Memory B cell (primary cell): Measurements from ENCODE around the gene ABI3BP.

Experiments used
- ATAC-seq: fragments of 150-1000 bp; cut with Tn5 transposase; 2 replicates; pipeline ENCODE4 v1.10.0; 2021; ENCODE audit warnings: low read depth, mild to moderate bottlenecking, moderate library complexity
- DNase-seq, 2 donors: peaks; one replicate each; pipeline ENCODE4 v3.0.0; 2022; ENCODE audit warnings: low spot score in 2 of 2
- H3K27ac Mint-ChIP-seq: one replicate; pipeline ENCODE4 v1.8.0; 2022; ENCODE audit warnings: mild to moderate bottlenecking, moderate library complexity, mixed read lengths
- H3K27me3 Mint-ChIP-seq: one replicate; pipeline ENCODE4 v1.8.0; 2022; ENCODE audit warnings: mixed read lengths
- H3K36me3 Mint-ChIP-seq: one replicate; pipeline ENCODE4 v1.8.0; 2022; ENCODE audit warnings: mild to moderate bottlenecking, mixed read lengths
- H3K4me1 Mint-ChIP-seq: one replicate; pipeline ENCODE4 v1.8.0; 2022; ENCODE audit warnings: mixed read lengths
- H3K4me3 Mint-ChIP-seq: one replicate; pipeline ENCODE4 v1.8.0; 2022; ENCODE audit warnings: mild to moderate bottlenecking, moderate library complexity, mixed read lengths
- H3K9me3 Mint-ChIP-seq: one replicate; pipeline ENCODE4 v1.8.0; 2022; ENCODE audit warnings: mixed read lengths

The ABI3BP gene

DNA sequence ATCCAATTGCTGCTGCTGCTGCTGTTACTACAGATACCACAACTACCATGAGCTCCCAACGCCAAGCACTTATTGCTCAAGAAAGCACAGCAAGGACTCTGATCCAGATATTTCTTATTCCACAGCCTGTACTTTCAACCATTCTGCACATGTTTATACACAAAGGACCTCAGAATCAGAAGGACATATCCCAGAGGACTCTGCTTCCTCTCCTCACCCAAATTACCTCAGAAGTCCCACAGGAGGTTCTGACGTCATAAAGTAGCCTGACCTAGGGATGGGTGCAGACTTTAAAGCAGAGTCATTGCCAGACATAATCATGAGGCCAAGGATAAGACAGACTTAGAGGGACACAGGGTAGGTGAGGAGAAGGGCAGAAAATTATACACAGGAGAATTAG, 115.9 kb downstream of the ABI3BP start:
- H3K36me3 Mint-ChIP-seq, result no peaks in the 10 kb centered on the region
- H3K9me3 Mint-ChIP-seq, result no peaks in the 10 kb centered on the region
- H3K4me3 Mint-ChIP-seq, result no peak overlapping the region
- no peaks in the 10 kb centered on the region for H3K4me1 Mint-ChIP-seq
- no peak for DNase-seq
- H3K27me3 Mint-ChIP-seq, result no peaks in the 10 kb centered on the region
- ATAC-seq, result no peak
- no peak overlapping the region for H3K27ac Mint-ChIP-seq

GRCh38 chr3:100875239-100875638, 118.0 kb downstream of the ABI3BP start:
- Mint-ChIP-seq H3K4me3 (no peak overlapping the region), H3K27ac (no peak overlapping the region)

DNA sequence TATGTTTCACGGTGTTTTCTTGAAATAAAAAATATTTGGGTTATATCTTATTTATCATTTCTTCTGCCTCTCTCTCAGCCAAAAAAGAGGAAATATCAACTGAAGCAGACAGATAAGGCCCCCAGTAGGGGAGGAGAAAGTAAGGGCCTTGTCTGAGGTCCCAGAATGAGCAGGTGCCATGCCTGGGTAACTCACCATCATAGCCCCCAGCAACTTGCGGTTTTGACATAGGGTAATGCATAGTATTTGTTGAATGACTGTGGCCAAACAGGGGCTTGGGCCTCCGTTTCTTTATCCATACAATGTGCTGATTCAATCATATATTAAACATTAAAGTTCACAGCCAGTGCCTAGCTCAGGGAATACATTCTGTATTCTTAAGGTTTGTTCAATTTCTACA, 119.6 kb downstream of the ABI3BP start:
- no peak for ATAC-seq
- Mint-ChIP-seq H3K27me3 (peaks cover 9% of the 10 kb centered on the region), H3K4me3 (no peak overlapping the region), H3K4me1 (no peaks in the 10 kb centered on the region), H3K27ac (no peak overlapping the region), H3K36me3 (no peaks in the 10 kb centered on the region), H3K9me3 (no peaks in the 10 kb centered on the region)
- DNase-seq, result no peak

More at GRCh38 chr3:100875239-100875638, 118.0 kb downstream of the ABI3BP start:
- ATAC-seq (no peak), DNase-seq (no peak)
- Mint-ChIP-seq H3K9me3 (no peaks in the 10 kb centered on the region), H3K36me3 (no peaks in the 10 kb centered on the region), H3K4me1 (no peaks in the 10 kb centered on the region), H3K27me3 (peaks cover 3% of the 10 kb centered on the region)

GRCh38 chr3:100871306-100871705, 121.9 kb downstream of the ABI3BP start:
- no peak overlapping the region for H3K27ac Mint-ChIP-seq

GRCh38 chr3:100869787-100870186, 123.4 kb downstream of the ABI3BP start:
- Mint-ChIP-seq H3K36me3 (no peaks in the 10 kb centered on the region), H3K27me3 (peaks cover 9% of the 10 kb centered on the region), H3K4me1 (no peaks in the 10 kb centered on the region), H3K4me3 (no peak overlapping the region), H3K27ac (no peak overlapping the region), H3K9me3 (no peaks in the 10 kb centered on the region)
- DNase-seq (no peak), ATAC-seq (no peak)

More at GRCh38 chr3:100871306-100871705, 121.9 kb downstream of the ABI3BP start:
- no peaks in the 10 kb centered on the region for H3K36me3 Mint-ChIP-seq
- ATAC-seq, result no peak
- H3K4me1 Mint-ChIP-seq, result no peaks in the 10 kb centered on the region
- no peaks in the 10 kb centered on the region for H3K9me3 Mint-ChIP-seq
- peaks cover 9% of the 10 kb centered on the region for H3K27me3 Mint-ChIP-seq
- H3K4me3 Mint-ChIP-seq, result no peak overlapping the region
- DNase-seq, result no peak

DNA sequence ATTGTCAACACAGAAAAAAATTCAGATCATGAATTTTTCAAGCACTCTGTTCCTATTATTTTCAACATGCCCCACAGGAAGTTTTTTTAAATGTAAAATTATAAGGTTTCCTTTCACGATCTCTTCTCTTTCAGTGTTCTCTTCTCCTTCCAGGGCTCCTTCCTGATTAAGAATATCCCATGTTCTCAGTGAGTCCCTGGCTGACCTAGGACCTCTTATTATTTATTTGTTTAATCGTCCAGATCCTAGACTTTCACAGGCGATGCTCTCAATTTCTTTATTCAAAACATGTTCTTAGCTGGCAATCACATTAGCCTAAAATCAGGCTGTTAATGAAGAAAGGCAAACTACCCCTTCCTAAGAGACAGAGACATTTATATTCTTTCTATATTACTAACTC, 124.3 kb downstream of the ABI3BP start:
- no peaks in the 10 kb centered on the region for H3K9me3 Mint-ChIP-seq
- no peak overlapping the region for H3K4me3 Mint-ChIP-seq
- H3K36me3 Mint-ChIP-seq, result no peaks in the 10 kb centered on the region

DNA sequence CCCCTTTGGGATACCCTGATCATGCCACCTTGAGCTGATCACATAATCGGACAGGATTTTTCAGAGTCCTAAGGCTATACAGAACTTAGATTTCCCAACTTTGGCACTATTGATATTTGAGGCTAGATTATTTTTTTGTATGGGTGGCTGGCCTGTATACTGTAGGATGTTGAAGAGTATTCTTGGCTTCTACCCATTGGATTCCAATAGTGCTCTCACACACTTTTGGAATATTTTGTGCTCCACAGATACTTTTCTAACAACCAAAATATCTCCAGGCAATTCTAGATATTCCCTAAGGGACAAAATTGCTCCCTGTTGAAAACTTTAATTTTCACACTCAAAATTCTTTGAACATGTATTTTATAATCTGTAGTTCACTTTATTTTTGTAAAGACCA, 125.1 kb downstream of the ABI3BP start:
- Mint-ChIP-seq H3K9me3 (no peaks in the 10 kb centered on the region), H3K36me3 (no peaks in the 10 kb centered on the region), H3K4me1 (peaks cover 2% of the 10 kb centered on the region), H3K27ac (no peak overlapping the region), H3K27me3 (peaks cover 9% of the 10 kb centered on the region), H3K4me3 (no peak overlapping the region)
- ATAC-seq (no peak), DNase-seq (no peak)

More for the DNA sequence above, 124.3 kb downstream of the ABI3BP start:
- H3K4me1 Mint-ChIP-seq, result peaks cover 2% of the 10 kb centered on the region
- no peak for ATAC-seq
- no peak overlapping the region for H3K27ac Mint-ChIP-seq
- DNase-seq, result no peak
- peaks cover 9% of the 10 kb centered on the region for H3K27me3 Mint-ChIP-seq

DNA sequence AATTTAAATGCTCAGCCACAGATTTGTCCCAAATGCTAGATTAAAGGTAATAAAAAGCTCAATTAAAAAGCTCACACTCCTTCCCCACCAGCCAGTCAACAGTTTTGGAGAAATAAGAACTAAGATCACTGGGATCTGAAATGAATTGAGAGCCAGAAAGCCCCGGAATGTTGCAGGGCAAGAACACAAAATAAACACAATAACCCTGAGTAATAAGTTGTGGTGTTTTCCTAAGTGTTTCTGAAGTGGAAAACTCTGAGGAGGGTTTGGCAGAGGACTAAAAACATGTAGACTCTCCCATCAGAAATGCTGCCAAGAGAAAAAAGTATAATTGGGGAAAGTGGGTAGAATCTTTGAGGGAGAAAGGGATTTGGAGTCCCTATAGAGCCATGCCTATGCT, 127.8 kb downstream of the ABI3BP start:
- ATAC-seq (no peak), DNase-seq (no peak)
- H3K27ac Mint-ChIP-seq, result no peak overlapping the region
- no peak overlapping the region for H3K4me3 Mint-ChIP-seq
- no peaks in the 10 kb centered on the region for H3K9me3 Mint-ChIP-seq
- no peaks in the 10 kb centered on the region for H3K36me3 Mint-ChIP-seq
- peaks cover 2% of the 10 kb centered on the region for H3K4me1 Mint-ChIP-seq
- peaks cover 7% of the 10 kb centered on the region for H3K27me3 Mint-ChIP-seq

DNA sequence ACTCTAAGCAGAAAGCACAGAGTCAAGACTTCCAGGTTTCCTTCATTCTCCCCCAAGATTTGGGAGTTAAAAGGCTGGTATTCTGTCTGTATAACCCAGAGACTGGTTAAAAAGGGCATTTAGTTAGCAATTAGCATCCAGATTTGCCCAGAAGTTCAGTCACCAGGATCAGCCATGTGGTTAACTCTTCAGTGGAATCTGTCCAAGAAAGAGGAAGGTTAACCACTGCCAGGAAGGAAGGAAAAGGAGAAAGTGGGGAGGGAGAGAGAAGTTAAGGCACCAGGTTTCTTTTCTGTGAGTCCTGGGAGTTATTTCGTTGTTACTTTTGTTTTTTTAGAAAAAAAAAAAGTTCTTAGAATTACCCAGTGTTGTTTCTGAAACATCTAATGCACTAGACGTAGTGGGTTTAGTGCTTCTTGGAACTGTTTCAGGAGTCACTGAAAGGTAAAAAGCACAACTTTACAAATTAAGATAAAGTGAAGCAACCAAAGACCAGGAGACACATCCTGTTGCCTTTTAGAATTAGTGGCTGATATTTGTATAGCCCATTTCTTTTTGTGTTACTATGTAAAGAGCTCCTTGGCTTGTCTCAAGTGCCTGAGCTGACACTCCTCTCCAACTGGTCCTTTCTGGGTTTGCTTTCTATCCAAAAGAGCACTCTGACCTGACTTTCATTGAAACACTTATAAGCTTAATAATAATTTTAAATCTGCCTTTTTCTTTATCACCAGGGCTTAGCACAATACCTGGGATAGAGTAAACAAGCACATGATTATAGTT, 128.6 kb downstream of the ABI3BP start:
- Mint-ChIP-seq H3K27ac (no peak overlapping the region), H3K4me1 (peaks cover 2% of the 10 kb centered on the region), H3K4me3 (no peak overlapping the region), H3K9me3 (no peaks in the 10 kb centered on the region), H3K27me3 (peaks cover 2% of the 10 kb centered on the region), H3K36me3 (no peaks in the 10 kb centered on the region)
- ATAC-seq, result no peak
- DNase-seq, result no peak

- H3K36me3 Mint-ChIP-seq, result no peaks in the 10 kb centered on the region
- no peak overlapping the region for H3K27ac Mint-ChIP-seq
Measured at GRCh38 chr3:100857863-100858262, 135.4 kb downstream of the ABI3BP start.

DNA sequence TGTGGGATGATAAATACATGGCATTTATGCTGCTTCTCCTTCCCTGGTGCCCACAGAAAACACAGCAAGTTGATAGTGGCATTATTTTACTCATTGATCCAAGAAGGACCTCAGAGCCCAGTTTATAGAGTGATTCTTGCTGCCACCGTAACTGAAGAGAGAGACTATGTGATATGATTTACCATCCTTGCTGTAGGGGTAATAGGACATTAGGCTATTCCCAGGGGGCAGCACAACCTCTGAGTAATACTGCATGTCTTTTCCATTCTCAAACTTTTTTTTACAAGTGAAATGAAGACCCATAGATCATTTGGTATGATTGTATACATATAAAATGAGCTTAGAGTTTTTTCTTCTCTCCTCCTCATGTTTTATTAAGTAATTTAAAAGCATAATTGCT, 136.4 kb downstream of the ABI3BP start:
- Mint-ChIP-seq H3K4me1 (no peaks in the 10 kb centered on the region), H3K4me3 (no peak overlapping the region), H3K36me3 (no peaks in the 10 kb centered on the region), H3K9me3 (no peaks in the 10 kb centered on the region), H3K27ac (no peak overlapping the region), H3K27me3 (no peaks in the 10 kb centered on the region)
- DNase-seq (no peak), ATAC-seq (no peak)

More at GRCh38 chr3:100857863-100858262, 135.4 kb downstream of the ABI3BP start:
- Mint-ChIP-seq H3K4me1 (no peaks in the 10 kb centered on the region), H3K4me3 (no peak overlapping the region), H3K27me3 (no peaks in the 10 kb centered on the region), H3K9me3 (no peaks in the 10 kb centered on the region)
- DNase-seq (no peak), ATAC-seq (no peak)

GRCh38 chr3:100852840-100853239, 140.4 kb downstream of the ABI3BP start:
- no peaks in the 10 kb centered on the region for H3K36me3 Mint-ChIP-seq
- no peak overlapping the region for H3K4me3 Mint-ChIP-seq
- DNase-seq (no peak), ATAC-seq (no peak)
- H3K9me3 Mint-ChIP-seq, result no peaks in the 10 kb centered on the region
- H3K27me3 Mint-ChIP-seq, result no peaks in the 10 kb centered on the region
- H3K4me1 Mint-ChIP-seq, result no peaks in the 10 kb centered on the region
- no peak overlapping the region for H3K27ac Mint-ChIP-seq

DNA sequence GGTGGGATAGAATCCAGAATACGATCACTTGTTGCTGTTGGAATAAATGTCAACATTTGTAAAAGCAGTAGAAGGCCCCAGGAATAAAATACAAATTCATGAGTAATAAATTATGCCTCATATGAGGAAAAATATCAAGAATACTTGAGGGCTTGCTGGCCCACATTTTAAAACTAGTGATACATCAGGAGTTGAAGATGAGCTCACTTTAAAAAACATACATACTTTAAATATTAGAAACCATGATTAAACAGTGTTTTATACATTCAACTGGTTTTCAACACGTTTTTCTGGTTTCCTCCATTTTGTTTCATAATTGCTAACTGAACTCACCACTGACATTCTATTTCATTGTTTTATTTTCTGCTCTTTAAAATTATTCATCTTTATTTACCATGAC, 142.5 kb downstream of the ABI3BP start:
- Mint-ChIP-seq H3K27ac (no peak overlapping the region), H3K36me3 (no peaks in the 10 kb centered on the region), H3K27me3 (no peaks in the 10 kb centered on the region), H3K9me3 (no peaks in the 10 kb centered on the region), H3K4me1 (no peaks in the 10 kb centered on the region), H3K4me3 (no peak overlapping the region)
- no peak for ATAC-seq
- no peak for DNase-seq

GRCh38 chr3:100850156-100850555, 143.1 kb downstream of the ABI3BP start:
- H3K27me3 Mint-ChIP-seq, result no peaks in the 10 kb centered on the region
- H3K27ac Mint-ChIP-seq, result no peak overlapping the region
- H3K4me1 Mint-ChIP-seq, result no peaks in the 10 kb centered on the region
- no peak for ATAC-seq
- no peak for DNase-seq
- no peak overlapping the region for H3K4me3 Mint-ChIP-seq
- no peaks in the 10 kb centered on the region for H3K36me3 Mint-ChIP-seq
- H3K9me3 Mint-ChIP-seq, result no peaks in the 10 kb centered on the region
